Measurements from ENCODE around the gene TNP1. TPM values are rescaled to one million over a fixed set of nuclear protein-coding genes. Genes with fewer than 3 reads are reported as not detected.

TNP1 gene
- total RNA-seq, 2 donors from 2014 or later, result not detected

DNA sequence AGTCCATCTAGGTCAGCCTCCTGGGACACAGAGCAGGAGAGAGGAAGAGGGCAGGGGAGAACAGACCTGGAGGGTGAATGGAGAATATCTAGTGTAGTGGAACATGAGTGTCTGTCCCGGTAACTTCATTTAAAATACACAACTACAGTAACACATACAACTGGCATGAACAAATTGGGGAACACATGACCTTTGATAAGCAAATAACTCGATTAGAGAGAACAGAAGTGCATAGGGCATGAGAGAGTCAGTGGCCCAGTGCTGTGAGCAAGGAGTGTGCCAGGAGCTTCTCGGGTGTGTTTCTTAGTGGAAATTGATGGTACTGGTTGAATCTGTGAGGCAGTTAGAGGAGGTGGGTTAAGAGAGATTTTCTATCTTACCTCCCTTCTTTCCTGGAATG is 40.8 kb downstream of the TNP1 start:
- no peaks in the 10 kb centered on the region for H3K36me3 Mint-ChIP-seq (ENCODE audit: insufficient read depth in 2 of 2)
- H3K9me3 Mint-ChIP-seq, result no peaks in the 10 kb centered on the region
- H3K27ac Mint-ChIP-seq, result no peak overlapping the region
- DNase-seq (no peak), ATAC-seq (replicated peaks in 1 of 2) (no peak)
- no peak overlapping the region for H3K4me3 Mint-ChIP-seq
- H3K27me3 Mint-ChIP-seq (ENCODE audit: low read depth), result peaks cover 12% of the 10 kb centered on the region
- no peaks in the 10 kb centered on the region for H3K4me1 Mint-ChIP-seq (ENCODE audit: low read depth)

GRCh38 chr2:216810399-216811160 is 49.3 kb downstream of the TNP1 start:
- ATAC-seq (replicated peaks in 1 of 2), result no peak
- no peaks in the 10 kb centered on the region for H3K27me3 Mint-ChIP-seq (ENCODE audit: low read depth)
- no peak for DNase-seq
- no peaks in the 10 kb centered on the region for H3K36me3 Mint-ChIP-seq (ENCODE audit: insufficient read depth in 2 of 2)
- H3K9me3 Mint-ChIP-seq, result no peaks in the 10 kb centered on the region
- no peaks in the 10 kb centered on the region for H3K4me1 Mint-ChIP-seq (ENCODE audit: low read depth)
- no peak overlapping the region for H3K4me3 Mint-ChIP-seq
- no peak overlapping the region for H3K27ac Mint-ChIP-seq

Other genes with a start within 250 kb of the TNP1 start
- gene IGFBP2, start 226.6 kb downstream of the TNP1 start, total RNA-seq, result 1 to 10 TPM; 3.6 to 7.4 TPM
- gene IGFBP5, start 164.5 kb downstream of the TNP1 start, total RNA-seq, result not detected

Data from activated T-cell treated with anti-CD3 and anti-CD28 coated beads, Interleukin-2, amount 50 U/mL, for 72 hours (primary cell).